GM12878 (cell line): ENCODE data around the gene TMEM223. TPM values are rescaled to one million over a fixed set of nuclear protein-coding genes. Genes with fewer than 3 reads are reported as not detected.

Source experiments
- ATAC-seq: fragments of 200-7000 bp; cut with Tn5 transposase; 3 replicates; pipeline ENCODE4 v1.9.1; 2020; ENCODE audit warnings: mild to moderate bottlenecking, moderate library complexity
- BruUV-seq: library from RNA; stranded (reverse); fragments of 400-500 nt; replicated peaks from 2 replicates; lab custom pipeline; 2021; lab: Mats Ljungman, UMichigan
- CTCF ChIA-PET: fragments of 300-600 bp; sonication (Branson Sonifier 250); formaldehyde crosslinking; extraction: SDS; loops from one replicate; lab custom pipeline; 2021; ENCODE audit warnings: inconsistent platforms; lab: Yijun Ruan, JAX
- POLR2A ChIA-PET: fragments of 350-600 bp; formaldehyde crosslinking; extraction: SDS; loops from one replicate; lab custom pipeline; 2021; ENCODE audit warnings: inconsistent platforms; lab: Charles Lee
- RAD21 ChIA-PET: fragments of 300-600 bp; sonication (Branson Sonifier 250); formaldehyde crosslinking; loops from one replicate; lab custom pipeline; 2023; ENCODE audit warnings: antibody characterized with exemption; ENCODE audit not compliant: unreplicated experiment; lab: Charles Lee
- SMC1A ChIA-PET: fragments of 300-600 bp; sonication (Branson Sonifier 250); formaldehyde crosslinking; loops from one replicate; lab custom pipeline; 2023; ENCODE audit not compliant: unreplicated experiment, uncharacterized antibody; lab: Charles Lee
- DNase-seq: peaks from one replicate; pipeline ENCODE4 v3.0.0-alpha.2; 2011; ENCODE audit warnings: low read depth, low spot score
- FAIRE-seq: peaks from 3 replicates; lab custom pipeline; 2011; peaks lifted over from hg19 to GRCh38; lab: Jason Lieb, UNC
- H2AFZ ChIP-seq: 2 replicates; pipeline ENCODE4 v1.6.0; 2011; ENCODE audit warnings: low read depth, low read length, control low read depth; ENCODE audit not compliant: control insufficient read depth
- H3K27ac ChIP-seq: 2 replicates; pipeline ENCODE4 v1.5.1; 2011; ENCODE audit warnings: control low read depth; ENCODE audit not compliant: control insufficient read depth, insufficient read depth
- H3K27me3 ChIP-seq, 2 experiments: replicated peaks in 1 of 2; 2 replicates each; pipeline versions ENCODE4 v1.6.0 to v1.6.1; 2011; ENCODE audit warnings: low read length in 1 of 2; ENCODE audit not compliant: control insufficient read depth in 2 of 2, insufficient read depth in 2 of 2
- H3K36me3 ChIP-seq, 2 experiments: 2 replicates each; pipeline ENCODE4 v1.5.1; 2011; ENCODE audit warnings: low read length in 1 of 2; ENCODE audit not compliant: control insufficient read depth in 2 of 2, insufficient read depth in 2 of 2
- H3K4me1 ChIP-seq: 2 replicates; pipeline ENCODE4 v1.6.1; 2011; ENCODE audit warnings: mild to moderate bottlenecking, low read length, moderate library complexity, mixed read lengths; ENCODE audit not compliant: control insufficient read depth, insufficient read depth
- H3K4me2 ChIP-seq: 2 replicates; pipeline ENCODE4 v1.6.0; 2011; ENCODE audit warnings: control low read depth; ENCODE audit not compliant: control insufficient read depth, insufficient read depth
- H3K4me3 ChIP-seq: fragments of 200-600 bp; sonication (generic); 2 replicates; pipeline ENCODE4 v1.5.1; 2016
- H3K79me2 ChIP-seq: 2 replicates; pipeline ENCODE4 v1.6.0; 2011; ENCODE audit warnings: low read length; ENCODE audit not compliant: control insufficient read depth, insufficient read depth
- H3K9ac ChIP-seq: 2 replicates; pipeline ENCODE4 v1.8.0; 2011; ENCODE audit warnings: low read length, control low read depth, mixed read lengths; ENCODE audit not compliant: control insufficient read depth, insufficient read depth
- H3K9me3 ChIP-seq: replicated peaks from 3 replicates; pipeline ENCODE4 v1.5.1; 2011; ENCODE audit warnings: mild to moderate bottlenecking, low read length; ENCODE audit not compliant: control insufficient read depth, insufficient read depth
- H4K20me1 ChIP-seq: 2 replicates; pipeline ENCODE4 v1.6.0; 2011; ENCODE audit not compliant: control insufficient read depth, insufficient read depth
- IKZF1 ChIP-seq: fragments of 450-650 bp; conservative IDR thresholded peaks from 2 replicates; pipeline ENCODE4 v1.6.1; 2017; ENCODE audit warnings: antibody characterized with exemption, mild to moderate bottlenecking
- PML ChIP-seq: IDR thresholded peaks from 2 replicates; pipeline ENCODE4 v1.6.1; 2012; ENCODE audit warnings: low read length, inconsistent platforms
- RAD21 ChIP-seq: IDR thresholded peaks from 2 replicates; pipeline ENCODE4 v1.6.1; 2011; ENCODE audit warnings: mild to moderate bottlenecking, low read depth, low read length, moderate library complexity; ENCODE audit not compliant: insufficient read depth
- RFX5 ChIP-seq: IDR thresholded peaks from 2 replicates; pipeline ENCODE4 v1.6.1; 2011; ENCODE audit warnings: low read depth, low read length, improper control_type of control experiment
- SUPT20H ChIP-seq: IDR thresholded peaks from 2 replicates; pipeline ENCODE4 v1.6.1; 2011; ENCODE audit warnings: low read depth, mild to moderate bottlenecking, low read length, moderate library complexity, borderline replicate concordance; ENCODE audit not compliant: control insufficient read depth
- TARDBP ChIP-seq: IDR thresholded peaks from 2 replicates; pipeline ENCODE4 v1.6.1; 2016; ENCODE audit warnings: borderline replicate concordance
- YY1 ChIP-seq: IDR thresholded peaks from 2 replicates; pipeline ENCODE4 v1.6.1; 2011; ENCODE audit warnings: low read depth, mild to moderate bottlenecking, low read length
- WGBS: methylation state at CpG from one replicate; pipeline ENCODE4 v1.1.6; 2016; ENCODE audit warnings: low lambda C conversion rate; ENCODE audit not compliant: insufficient replicate concordance, insufficient coverage; ENCODE audit errors: missing lambda C conversion rate; 5-methylcytosine and 5-hydroxymethylcytosine counted together
- in situ Hi-C: fragments of 300-500 bp; cut with MboI; formaldehyde crosslinking; loops from 9 replicates; pipeline ENCODE4 v1.14.3; 2018; ENCODE audit warnings: mixed read lengths
- intact Hi-C: fragments of 100-400 bp; cut with micrococcal nuclease; formaldehyde crosslinking; loops from one replicate; pipeline ENCODE4 v1.14.2; 2022; ENCODE audit not compliant: unreplicated experiment
- polyA plus RNA-seq, 11 experiments: library from polyadenylated mRNA; depleted of rRNA in 4 of 11; unstranded in 6 of 11; stranded (reverse) in 5 of 11; fragments of >200 nt; fragmentation: Nextera tagmentation in 4 of 11; fragmentation: Illumina TruSeq in 1 of 11; extraction: Ambion mirVana in 4 of 11; extraction: Trizol in 1 of 11; gene quantifications; 1 replicate in 1 of 11; 2 replicates in 10 of 11; pipeline versions ENCODE4 v1.2.1 to v1.2.3, GENCODE V29; 2011 to 2016; ENCODE audit warnings: inconsistent platforms in 2 of 11, missing spikeins in 2 of 11, low read depth in 1 of 11
- total RNA-seq, 4 experiments: library from RNA; depleted of rRNA in 3 of 4; stranded (reverse); fragments of >200 nt in 3 of 4; fragmentation: Illumina TruSeq in 1 of 4; extraction: Trizol in 1 of 4; gene quantifications; 2 replicates each; pipeline versions ENCODE4 v1.2.1 to v1.2.3, GENCODE V29; 2013 to 2021

The TMEM223 gene
- total and polyA plus RNA-seq, 10 of the 15 experiments (the other 5 are each of a cell fraction or from before 2014, with no cell fraction given), result 5.3 to 33.2 (median 14.0) TPM

GRCh38 chr11:62811659-62812058 is 19.9 kb upstream of the TMEM223 start (continued):
- TF ChIP-seq TARDBP, result no peak
- no peak for TF ChIP-seq YY1
- no peak for TF ChIP-seq IKZF1
- TF ChIP-seq, all 136 proteins: peak for 0

GRCh38 chr11:62810748-62811147 is 18.9 kb upstream of the TMEM223 start:
- no peak overlapping the region for H3K9ac ChIP-seq
- no peaks in the 10 kb centered on the region for H4K20me1 ChIP-seq
- no peak for TF ChIP-seq RFX5
- no peak for TF ChIP-seq SUPT20H
- no peak for TF ChIP-seq PML
- no peak for TF ChIP-seq RAD21
- no peak overlapping the region for H3K4me3 ChIP-seq
- no peaks in the 10 kb centered on the region for H3K9me3 ChIP-seq
- FAIRE-seq, result no peak
- intact Hi-C loops (no loop called here), in situ Hi-C loops (no loop called here)
- peaks cover 11% of the 10 kb centered on the region for H3K4me1 ChIP-seq
- 44% methylated on average over 1 of the region's 1 CpG for WGBS
- ATAC-seq, result no peak
- ChIA-PET RAD21 (no interaction called here), CTCF (interaction anchor here (0.9 kb wide), 1 partner anchor 24 kb away, joined by 3 read pairs; the partner anchor contains the start of gene TMEM179B), SMC1A (no interaction called here), POLR2A (interaction anchor here (0.5 to 1.0 kb wide), 3 partner anchors 13 to 137 kb away, joined by 3 to 4 read pairs (median 3); no protein-coding TSS in a partner anchor)
- no peak overlapping the region for H3K27ac ChIP-seq
- peaks cover 2% of the 10 kb centered on the region; the same call in 1 of the 2 replicates for H3K79me2 ChIP-seq
- H3K36me3 ChIP-seq, result peaks cover 0 to 3% of the 10 kb centered on the region in 2 experiments; a peak in 1 of 4 replicates
- no peaks in the 10 kb centered on the region for H3K27me3 ChIP-seq
- H3K4me2 ChIP-seq, result no peak overlapping the region
- BruUV-seq, result no TSS peak
- no peak overlapping the region for H2AFZ ChIP-seq
- no peak for DNase-seq
